CMK (cell line): ENCODE results near the gene LITAFD.
"Not testable (repeated sequence)": the region's sequence is repeated elsewhere in the genome, so short reads cannot be mapped to it uniquely, and the experiment has no call there.

ENCODE experiments used
- DNase-seq: peaks from one replicate; pipeline ENCODE4 v3.0.0-alpha.2; 2010; ENCODE audit warnings: low read depth

Gene LITAFD

GRCh38 chr16:8894736-8895334 lies 12.7 kb downstream of the LITAFD start:
- no peak for DNase-seq

DNA sequence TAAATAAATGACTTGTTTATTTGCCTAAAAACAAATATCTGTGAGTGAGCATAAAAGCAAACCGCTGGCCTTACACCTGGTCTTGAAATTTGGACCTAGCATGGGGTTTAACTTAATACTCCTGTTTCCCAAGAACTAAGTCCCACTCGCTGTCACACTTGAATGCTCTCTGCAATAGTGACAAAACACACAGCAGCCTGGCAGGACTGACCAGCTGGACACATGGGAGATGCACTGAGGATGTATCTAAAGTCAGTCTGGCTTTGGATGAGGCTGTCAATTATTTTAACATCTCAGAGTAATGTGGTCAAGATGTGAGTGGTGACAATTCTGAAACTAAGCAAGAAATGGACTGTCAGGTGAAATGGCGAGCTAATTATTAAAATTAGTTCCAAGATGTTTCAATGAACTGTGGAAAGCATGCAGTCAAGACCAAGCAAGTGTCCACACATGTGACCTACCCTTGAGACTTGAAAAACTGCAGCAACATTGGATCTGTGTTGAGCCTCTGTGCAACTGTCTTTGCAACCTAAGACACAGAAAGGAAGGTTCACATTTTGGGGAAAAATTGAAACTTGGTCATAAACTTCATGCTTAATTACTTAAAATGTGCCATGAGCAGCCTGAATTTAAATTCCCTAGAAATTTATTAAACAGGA lies 16.6 kb downstream of the LITAFD start:
- DNase-seq: no peak

- no peak for DNase-seq
Observed at GRCh38 chr16:8899709-8900317, 17.7 kb downstream of the LITAFD start.

DNA sequence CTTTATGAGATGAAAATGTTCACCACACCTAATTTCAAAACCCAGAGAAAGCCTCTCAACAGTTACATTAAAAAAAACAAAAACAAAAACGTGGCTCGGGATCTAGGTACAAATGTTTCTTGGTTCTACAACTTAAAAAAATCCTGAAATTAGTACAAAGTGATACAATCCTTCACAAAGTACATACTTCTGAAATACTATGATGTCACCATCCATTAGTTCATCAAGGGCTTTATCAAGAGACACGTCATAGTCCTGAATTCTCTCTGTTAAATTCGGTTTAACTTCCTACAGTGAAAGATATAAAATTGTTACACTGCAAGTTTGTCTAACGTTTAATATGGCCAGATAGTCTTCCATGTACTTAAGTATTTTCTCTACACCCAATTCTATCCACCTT lies 18.2 kb downstream of the LITAFD start:
- DNase-seq: no peak

- no peak for DNase-seq
Observed at GRCh38 chr16:8901320-8901861, 19.2 kb downstream of the LITAFD start.

- DNase-seq: no peak
Observed at GRCh38 chr16:8903004-8903403, 20.9 kb downstream of the LITAFD start.

DNA sequence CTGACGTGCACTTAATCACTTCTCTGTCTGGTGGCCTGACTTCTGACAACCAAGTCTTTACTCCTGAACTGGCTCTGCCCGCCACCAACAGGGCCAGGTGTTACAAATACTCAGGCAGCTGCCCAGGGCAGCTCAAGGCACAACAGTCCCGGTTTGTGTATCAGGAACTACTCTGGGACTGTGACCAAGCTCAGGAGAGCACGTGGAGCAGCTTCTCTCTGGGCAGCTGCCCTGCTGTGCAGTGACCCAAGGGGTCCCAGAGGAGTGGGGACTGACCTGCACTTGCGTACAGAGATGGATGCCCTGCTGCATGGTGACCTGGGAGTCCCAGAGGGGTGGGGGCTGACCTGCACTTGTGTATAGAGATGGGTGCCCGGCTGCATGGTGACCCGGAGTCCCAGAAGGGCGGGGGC lies 21.9 kb downstream of the LITAFD start:
- no peak for DNase-seq

GRCh38 chr16:8905168-8905762 lies 23.1 kb downstream of the LITAFD start:
- no peak for DNase-seq

- DNase-seq: no peak
Observed at GRCh38 chr16:8905795-8906591, 23.8 kb downstream of the LITAFD start.

DNA sequence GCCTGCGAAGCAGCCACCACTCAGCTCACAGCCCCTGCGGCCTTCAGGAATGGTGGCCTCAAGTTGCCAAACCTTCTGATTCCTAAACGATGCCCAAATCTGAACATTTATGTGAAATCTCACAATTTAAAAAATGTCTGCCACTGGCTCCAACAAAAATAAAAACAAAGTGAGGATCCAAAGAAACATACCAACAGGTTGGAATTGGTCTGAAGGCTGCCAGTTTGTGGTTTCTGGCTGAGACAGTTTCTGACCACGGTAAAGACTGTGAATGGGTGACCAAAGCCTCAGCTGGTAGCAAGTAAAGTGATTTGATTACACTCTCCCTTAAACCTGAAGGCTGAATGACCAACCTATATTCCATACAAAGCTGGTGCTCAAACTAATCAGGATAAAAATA lies 24.9 kb downstream of the LITAFD start:
- no peak for DNase-seq

GRCh38 chr16:8908810-8909468 lies 26.8 kb downstream of the LITAFD start:
- DNase-seq: no peak

DNA sequence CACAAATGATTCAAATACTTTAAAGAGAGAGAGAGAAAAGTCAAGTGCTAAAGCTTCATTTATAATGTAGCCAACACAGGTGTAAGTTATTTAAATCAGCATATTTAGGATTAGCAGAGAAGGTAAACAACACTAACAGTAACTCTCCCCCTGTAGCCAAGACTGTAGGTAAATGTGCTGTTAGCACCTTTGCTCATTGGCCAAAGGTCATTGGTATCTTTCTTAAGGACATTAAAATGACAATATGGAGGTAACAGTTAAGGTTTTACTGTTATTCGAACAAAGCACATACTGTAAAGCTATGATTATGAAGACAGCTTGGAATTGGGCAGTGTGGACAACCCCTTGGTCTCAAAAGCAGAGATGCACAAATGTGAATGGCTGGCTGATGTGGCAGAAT lies 28.7 kb downstream of the LITAFD start:
- no peak for DNase-seq

GRCh38 chr16:8912793-8913192 lies 30.6 kb downstream of the LITAFD start:
- DNase-seq: no peak

GRCh38 chr16:8914098-8914497 lies 31.9 kb downstream of the LITAFD start:
- DNase-seq: no peak

DNA sequence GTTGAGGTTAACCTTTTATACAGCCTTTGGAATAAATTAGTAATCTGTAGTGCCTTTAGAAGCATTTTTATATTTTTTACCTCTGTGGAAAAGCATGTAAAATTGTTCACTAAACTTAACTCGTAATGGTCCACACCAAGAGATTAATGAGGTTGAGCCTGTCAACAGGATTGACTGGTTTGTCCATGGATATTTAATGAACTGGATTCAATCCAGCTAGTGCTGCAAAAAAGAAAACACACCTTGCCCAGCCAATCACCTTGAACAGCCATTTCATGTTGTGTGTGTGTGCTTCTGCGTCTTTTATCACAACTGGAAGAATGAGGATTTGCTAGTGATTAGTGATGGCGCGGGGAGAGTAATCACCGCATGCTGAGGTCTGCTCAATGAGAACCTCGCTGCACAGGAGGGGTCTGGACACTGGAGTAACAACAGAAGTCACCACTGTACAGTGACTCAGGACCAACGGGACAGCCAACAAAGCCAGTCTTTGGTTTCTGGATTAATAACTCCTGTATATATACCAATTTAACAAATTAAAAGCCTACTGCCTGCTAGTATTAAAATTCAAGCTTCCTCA lies 33.7 kb downstream of the LITAFD start:
- no peak for DNase-seq

DNA sequence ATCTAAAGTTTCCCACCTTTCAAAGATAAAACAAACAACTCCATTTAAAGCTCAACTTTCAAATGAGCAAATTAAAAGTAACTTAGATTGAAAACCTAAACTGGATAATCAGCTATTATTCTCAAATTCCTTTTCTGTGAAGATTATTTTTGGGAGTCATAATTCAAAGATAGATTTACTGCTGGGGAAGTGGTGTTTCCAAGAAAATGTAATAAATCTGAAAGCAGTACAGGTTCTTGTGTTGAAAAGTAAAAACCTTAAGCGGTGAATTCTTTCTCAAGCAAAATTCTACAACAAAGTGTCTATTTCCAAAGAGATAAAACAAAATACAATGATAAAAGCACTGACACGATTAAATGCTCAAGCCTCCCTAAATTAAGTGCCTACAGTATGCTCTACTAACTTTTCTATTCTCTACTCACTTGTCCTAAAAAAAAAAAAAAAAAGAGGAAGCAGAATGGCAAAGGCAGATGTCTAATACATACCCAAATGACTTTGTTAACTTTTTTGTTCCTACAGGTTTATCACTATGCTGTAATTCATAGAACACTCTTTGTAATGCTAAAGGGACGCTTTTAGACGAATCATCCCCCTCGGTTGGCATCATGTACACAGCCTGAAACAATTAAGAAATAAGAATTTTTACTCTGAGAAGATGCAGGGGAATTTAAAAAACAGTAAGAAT lies 34.5 kb downstream of the LITAFD start:
- no peak for DNase-seq

DNA sequence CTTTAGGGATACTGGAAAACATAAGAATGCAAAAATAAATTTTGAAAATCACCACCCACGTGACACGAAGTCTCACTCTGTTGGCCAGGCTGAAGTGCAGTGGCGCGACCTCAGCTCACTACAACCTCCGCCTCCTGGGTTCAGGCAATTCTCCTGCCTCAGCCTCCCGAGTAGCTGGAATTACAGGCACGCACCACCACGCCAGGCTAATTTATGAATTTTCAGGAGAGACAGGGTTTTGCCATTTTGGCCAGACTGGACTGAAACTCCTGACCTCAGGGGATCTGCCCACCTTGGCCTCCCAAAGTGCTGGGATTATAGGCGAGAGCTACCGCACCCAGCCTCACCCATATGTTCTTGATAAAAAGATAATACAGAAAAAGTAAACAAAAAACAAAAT lies 35.2 kb downstream of the LITAFD start:
- DNase-seq: not testable (repeated sequence)

GRCh38 chr16:8919089-8919933 lies 37.2 kb downstream of the LITAFD start:
- no peak for DNase-seq

DNA sequence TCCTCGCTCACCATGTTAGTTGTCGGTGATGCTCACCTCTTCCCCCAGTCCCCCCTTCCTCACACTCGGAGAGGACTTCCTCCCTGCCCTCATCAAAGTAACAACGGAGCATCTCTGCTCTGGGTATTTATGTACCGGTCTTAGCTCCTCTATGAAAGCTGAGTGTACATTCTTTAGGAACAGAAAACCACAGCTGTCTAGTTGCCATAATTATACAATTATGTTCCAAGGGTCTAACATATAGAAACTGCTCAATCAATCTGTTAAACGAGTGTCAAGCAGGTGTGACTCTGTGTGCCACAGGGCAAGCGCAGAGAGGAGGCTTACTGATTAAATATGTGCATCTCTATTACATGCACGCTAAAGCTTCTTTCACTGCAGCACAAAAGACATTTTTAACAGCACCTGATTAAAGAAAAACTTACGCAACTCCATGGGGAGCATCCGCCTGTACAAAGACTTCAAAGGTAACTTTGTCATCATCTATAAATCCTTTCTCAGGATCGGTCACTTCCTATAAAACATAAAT lies 37.8 kb downstream of the LITAFD start:
- no peak for DNase-seq
